DOHH2 (cell line): Measurements from ENCODE around the gene BMP6.

Experiments
- EZH2phosphoT487 ChIP-seq: fragments of 200-600 bp; sonication (generic); IDR thresholded peaks from 2 replicates; pipeline ENCODE4 v1.6.1; 2017; ENCODE audit warnings: borderline replicate concordance, mild to moderate bottlenecking, antibody characterized with exemption, low read length, moderate library complexity, mixed read lengths
- TF ChIP-seq, protein P1 (sequence below): fragments of 200-600 bp; sonication (generic); IDR thresholded peaks from one replicate; pipeline ENCODE4 v1.5.1; 2014; ENCODE audit warnings: antibody characterized with exemption, mild to moderate bottlenecking, low read depth, low read length; ENCODE audit not compliant: poor library complexity, severe bottlenecking

- TF ChIP-seq, protein P1, sequence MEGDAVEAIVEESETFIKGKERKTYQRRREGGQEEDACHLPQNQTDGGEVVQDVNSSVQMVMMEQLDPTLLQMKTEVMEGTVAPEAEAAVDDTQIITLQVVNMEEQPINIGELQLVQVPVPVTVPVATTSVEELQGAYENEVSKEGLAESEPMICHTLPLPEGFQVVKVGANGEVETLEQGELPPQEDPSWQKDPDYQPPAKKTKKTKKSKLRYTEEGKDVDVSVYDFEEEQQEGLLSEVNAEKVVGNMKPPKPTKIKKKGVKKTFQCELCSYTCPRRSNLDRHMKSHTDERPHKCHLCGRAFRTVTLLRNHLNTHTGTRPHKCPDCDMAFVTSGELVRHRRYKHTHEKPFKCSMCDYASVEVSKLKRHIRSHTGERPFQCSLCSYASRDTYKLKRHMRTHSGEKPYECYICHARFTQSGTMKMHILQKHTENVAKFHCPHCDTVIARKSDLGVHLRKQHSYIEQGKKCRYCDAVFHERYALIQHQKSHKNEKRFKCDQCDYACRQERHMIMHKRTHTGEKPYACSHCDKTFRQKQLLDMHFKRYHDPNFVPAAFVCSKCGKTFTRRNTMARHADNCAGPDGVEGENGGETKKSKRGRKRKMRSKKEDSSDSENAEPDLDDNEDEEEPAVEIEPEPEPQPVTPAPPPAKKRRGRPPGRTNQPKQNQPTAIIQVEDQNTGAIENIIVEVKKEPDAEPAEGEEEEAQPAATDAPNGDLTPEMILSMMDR = no peak
- TF ChIP-seq EZH2phosphoT487 = no peak
Observed at GRCh38 chr6:7762760-7763159, 36.9 kb downstream of the BMP6 start.
